Testis (tissue), 2 donors: ENCODE results near the gene PSMA5.

ENCODE experiments used
- POLR2A ChIP-seq: fragments of 450-650 bp; IDR thresholded peaks from one replicate; pipeline ENCODE4 v1.6.1; 2017; ENCODE audit warnings: antibody characterized with exemption, mild to moderate bottlenecking, moderate library complexity
- TF ChIP-seq, protein P1 (sequence below), 3 experiments: fragments of 450-650 bp in 2 of 3; fragments of 200-600 bp in 1 of 3; sonication (generic) in 1 of 3; IDR thresholded peaks; one replicate each; pipeline ENCODE4 v1.5.1; 2016 to 2019; ENCODE audit warnings: antibody characterized with exemption in 3 of 3, mild to moderate bottlenecking in 2 of 3, moderate library complexity in 1 of 3

DNA sequence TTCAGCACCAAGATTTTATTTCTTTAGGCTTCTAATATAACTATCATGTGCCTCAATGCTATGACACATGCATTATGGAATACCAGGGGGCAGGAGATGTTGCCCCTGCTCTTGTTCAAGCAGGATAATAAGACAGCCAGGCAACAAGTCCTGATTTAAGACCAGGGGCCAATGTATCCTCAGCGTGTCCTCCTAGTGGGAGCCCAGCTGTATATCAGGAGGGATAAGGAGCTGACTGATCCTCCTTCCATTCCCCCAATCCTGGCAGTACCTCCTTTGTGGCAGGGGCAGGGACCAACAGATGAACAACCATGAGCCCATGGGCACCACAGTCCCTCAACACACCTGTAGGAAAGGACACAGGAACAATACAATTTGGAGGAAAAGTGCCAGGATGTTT, 57.8 kb downstream of the PSMA5 start:
- TF ChIP-seq, protein P1, sequence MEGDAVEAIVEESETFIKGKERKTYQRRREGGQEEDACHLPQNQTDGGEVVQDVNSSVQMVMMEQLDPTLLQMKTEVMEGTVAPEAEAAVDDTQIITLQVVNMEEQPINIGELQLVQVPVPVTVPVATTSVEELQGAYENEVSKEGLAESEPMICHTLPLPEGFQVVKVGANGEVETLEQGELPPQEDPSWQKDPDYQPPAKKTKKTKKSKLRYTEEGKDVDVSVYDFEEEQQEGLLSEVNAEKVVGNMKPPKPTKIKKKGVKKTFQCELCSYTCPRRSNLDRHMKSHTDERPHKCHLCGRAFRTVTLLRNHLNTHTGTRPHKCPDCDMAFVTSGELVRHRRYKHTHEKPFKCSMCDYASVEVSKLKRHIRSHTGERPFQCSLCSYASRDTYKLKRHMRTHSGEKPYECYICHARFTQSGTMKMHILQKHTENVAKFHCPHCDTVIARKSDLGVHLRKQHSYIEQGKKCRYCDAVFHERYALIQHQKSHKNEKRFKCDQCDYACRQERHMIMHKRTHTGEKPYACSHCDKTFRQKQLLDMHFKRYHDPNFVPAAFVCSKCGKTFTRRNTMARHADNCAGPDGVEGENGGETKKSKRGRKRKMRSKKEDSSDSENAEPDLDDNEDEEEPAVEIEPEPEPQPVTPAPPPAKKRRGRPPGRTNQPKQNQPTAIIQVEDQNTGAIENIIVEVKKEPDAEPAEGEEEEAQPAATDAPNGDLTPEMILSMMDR (IDR thresholded peaks at IDR 0.05) = no peak
- TF ChIP-seq POLR2A = no peak
